GM18499 (cell line): ENCODE data around the gene TRMT61A.
A peak's percentile ranks its signal among the peaks of the same experiment; 100 is the strongest.

ENCODE experiments used
- ATAC-seq: cut with Tn5 transposase; IDR thresholded peaks from one replicate; pipeline ENCODE4 v1.9.1; 2021; ENCODE audit warnings: moderate number of reproducible peaks; ENCODE audit not compliant: insufficient read depth, unreplicated experiment

Gene TRMT61A

DNA sequence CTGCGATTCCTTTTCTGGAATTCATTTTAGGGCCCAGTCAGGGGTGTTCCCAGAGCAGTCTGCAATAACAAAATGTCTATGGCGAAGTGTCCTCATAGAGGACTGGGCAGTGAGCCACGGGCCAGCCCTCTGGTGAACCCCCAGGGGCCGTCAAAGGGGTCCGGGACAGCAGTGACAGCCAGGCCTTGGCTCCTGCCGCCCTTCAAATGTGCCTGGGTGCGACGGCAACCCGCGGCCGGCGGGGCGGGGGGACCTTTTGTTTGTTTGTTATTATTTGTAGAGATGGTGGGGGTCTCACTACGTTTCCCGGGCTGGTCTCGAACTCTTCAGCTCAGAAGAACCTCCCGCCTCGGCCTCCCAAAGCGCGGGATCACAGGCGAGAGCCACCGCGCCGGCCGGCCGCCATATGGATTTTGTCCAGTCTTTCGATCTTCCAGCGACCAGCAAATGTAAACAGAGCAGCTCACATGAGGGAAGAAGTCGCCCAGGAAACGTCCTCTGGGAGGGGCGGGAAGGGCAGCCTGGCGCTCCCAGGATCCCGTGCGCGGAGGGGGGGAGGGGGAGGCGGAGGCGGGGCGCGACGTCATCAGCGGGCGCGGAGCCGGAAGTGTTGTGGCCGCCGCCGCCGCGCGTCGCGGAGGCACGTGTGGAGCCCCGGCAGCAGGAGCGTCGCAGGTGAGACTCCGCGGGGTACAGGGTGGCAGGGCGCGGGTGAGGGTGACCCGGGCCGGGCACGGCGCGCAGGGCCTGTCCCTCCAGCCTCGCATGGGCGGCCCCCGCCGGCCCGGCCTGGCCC, at the start of gene TRMT61A:
Gene TRMT61A (plus strand): TSS at position 610 of the 796 bp plus-strand sequence. CDS start 783 bp downstream, outside the sequence.
- no peak for ATAC-seq

- peak; percentile 70 for ATAC-seq
Measured at GRCh38 chr14:103480595-103480994, 48.4 kb upstream of the TRMT61A start.

GRCh38 chr14:103483600-103483999, 45.4 kb upstream of the TRMT61A start:
- ATAC-seq, result no peak

DNA sequence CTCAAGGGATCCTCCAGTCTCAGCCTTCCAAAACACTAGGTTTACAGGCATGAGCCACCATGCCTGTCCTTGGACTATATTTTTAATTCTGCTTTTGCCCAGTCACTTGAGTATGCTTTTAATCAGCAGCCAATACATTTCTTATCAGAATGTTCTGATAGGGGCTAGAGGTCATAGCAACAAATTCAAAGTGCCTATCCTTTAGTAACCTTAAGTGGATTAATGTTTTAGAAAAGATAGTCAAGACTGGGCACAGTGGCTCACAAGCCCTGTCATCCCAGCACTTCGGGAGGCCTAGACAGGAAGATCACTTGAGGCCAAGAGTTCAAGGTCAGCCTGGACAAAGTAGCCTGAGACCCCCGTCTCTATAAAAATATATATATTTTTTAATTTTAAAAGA, 43.5 kb upstream of the TRMT61A start:
- ATAC-seq, result no peak

- ATAC-seq, result no peak
Measured at GRCh38 chr14:103488071-103488470, 40.9 kb upstream of the TRMT61A start.

GRCh38 chr14:103488960-103489359, 40.0 kb upstream of the TRMT61A start:
- ATAC-seq, result no peak

GRCh38 chr14:103489621-103490020, 39.4 kb upstream of the TRMT61A start:
- ATAC-seq, result no peak

DNA sequence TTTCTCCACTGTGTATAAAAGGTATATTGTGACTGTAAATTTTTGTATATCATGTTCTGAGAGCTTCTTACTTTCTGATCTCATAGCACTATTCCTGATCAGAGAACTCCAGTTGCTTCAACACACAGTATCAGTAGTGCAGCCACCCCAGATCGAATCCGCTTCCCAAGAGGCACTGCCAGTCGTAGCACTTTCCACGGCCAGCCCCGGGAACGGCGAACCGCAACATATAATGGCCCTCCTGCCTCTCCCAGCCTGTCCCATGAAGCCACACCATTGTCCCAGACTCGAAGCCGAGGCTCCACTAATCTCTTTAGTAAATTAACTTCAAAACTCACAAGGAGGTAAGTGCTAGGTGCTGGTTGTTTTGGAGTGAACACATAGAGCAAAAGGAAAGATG, 37.3 kb upstream of the TRMT61A start:
- ATAC-seq, result no peak

DNA sequence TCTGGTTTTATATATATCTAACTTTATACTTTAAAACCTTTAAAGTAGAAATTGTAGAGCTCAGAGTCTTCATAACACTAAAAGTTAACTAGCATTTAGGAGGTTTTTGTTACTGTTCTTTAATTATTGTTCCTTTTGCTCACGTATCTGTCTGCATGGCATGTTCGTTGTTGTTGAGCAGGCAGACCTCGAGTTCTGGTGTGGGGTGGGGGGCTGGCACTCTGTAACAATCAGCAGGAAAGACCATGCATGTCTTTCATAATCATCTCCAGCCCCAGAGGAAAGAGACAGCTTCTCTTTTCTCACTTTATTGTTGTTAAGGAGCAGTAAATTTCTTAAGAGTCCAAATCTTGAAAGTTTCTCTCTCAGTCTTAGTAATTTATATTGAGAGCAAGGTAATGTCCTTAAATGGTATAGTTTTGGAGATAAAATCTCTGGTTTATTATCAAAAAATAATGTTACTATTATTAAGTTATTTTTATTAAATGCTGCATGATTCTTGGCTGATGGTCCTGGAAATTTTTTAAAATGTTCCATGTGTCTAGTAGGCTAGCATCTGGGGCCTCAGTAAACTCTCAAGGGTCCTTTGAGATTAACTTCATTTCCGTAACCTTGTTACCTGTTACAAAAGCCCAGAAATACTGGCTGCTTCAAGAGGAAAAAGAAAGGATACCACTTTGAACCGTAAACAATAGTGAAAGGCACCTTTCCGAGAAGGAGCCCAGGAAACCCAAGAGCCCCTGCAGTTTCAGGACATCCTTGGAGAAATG, 36.7 kb upstream of the TRMT61A start:
- ATAC-seq, result no peak

GRCh38 chr14:103495854-103496253, 33.1 kb upstream of the TRMT61A start:
- no peak for ATAC-seq

DNA sequence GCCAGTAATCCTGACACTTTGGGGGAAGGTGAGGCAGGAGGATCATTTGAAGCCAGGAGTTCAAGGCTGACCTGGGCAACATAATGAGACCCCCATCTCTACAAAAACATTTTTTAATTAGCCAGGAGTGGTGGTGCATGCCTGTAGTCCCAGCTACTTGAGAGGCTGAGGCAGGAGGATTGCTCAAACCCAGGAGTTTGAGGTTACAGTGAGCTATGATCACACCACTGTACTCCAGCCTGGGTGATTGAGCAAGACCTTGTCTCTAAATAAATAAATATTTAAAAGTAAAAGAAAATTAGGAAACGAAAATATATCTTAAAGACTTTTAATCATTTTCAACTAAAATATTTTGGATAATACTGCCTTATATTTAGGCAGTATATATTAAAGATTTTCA, 32.2 kb upstream of the TRMT61A start:
- no peak for ATAC-seq

GRCh38 chr14:103499709-103500108, 29.3 kb upstream of the TRMT61A start:
- ATAC-seq, result no peak

DNA sequence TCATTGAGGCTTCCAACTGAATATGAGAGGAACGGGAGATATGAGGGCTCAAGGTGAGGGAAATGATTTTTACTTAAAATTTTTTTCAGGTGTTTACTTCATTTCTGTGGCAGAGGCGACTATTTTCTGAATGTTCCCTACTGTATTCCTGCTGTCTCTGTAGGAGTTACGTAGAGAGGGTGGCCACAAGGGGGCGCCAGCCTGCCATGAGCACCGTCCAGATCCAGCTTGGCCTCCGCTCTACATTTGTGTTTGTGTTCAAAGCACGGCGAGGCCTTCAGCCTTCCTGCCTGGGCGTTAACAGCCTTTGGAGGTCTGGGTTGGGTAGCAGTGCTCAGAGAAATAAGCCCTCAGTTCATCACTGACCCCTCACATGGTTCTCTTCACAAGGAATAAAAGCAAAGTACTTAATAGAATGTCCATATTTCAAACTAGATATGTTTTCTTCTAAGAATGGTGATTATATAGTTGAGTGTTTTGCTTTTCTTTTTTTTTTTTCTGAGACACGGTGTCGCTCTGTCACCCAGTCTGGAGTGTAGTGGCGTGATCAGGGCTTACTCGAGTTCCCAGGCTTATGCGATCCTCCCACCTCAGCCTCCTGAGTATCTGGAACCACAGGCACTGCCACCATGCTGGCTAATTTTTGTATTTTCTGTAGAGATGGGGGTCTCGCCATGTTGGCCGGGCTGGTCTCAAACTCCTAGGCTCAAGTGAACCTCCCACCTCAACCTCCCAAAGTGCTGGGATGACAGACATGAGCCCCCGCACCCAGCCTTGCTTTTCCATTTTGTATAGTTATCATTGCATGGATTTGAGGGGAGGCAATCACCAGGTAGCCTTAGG, 28.6 kb upstream of the TRMT61A start:
- no peak for ATAC-seq

DNA sequence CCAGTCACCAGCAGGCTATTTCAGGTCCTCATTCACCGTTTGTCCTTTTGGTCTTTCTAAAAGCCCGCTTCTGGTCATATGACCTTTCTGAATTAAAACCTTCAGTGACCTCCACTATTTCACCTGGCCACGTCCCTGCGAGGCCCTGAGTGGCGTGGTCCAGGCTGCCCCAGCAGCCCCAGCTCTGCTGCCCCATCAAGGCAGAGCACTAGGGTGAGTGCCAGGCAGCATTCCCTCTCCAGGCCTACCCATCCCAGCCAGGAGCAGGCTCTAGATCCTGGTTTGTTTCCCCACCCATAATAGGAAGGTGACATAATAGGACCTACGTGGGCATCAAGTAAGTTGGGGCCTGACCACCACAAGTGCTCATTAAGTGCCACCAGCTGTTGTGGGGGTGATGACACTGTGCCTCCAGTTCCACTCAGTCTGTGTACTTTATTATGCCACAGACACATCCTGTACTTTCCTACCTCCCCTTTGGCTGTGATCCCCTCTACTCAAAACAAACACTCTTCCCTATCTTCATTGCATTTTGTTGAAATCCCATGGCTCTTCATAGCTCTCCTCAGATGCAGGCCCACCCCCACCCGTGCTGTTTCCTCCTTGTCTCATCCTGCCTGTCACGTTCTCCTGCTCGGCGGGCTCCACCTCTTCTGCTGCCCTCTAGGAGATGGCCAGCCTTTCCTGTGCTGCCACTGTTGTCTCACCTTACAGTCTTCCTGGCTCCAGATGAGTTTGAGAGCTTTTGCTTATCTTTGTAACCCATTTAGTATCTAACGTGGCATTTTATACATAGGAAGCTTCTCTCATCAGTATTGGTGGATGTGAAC, 27.7 kb upstream of the TRMT61A start:
- no peak for ATAC-seq

DNA sequence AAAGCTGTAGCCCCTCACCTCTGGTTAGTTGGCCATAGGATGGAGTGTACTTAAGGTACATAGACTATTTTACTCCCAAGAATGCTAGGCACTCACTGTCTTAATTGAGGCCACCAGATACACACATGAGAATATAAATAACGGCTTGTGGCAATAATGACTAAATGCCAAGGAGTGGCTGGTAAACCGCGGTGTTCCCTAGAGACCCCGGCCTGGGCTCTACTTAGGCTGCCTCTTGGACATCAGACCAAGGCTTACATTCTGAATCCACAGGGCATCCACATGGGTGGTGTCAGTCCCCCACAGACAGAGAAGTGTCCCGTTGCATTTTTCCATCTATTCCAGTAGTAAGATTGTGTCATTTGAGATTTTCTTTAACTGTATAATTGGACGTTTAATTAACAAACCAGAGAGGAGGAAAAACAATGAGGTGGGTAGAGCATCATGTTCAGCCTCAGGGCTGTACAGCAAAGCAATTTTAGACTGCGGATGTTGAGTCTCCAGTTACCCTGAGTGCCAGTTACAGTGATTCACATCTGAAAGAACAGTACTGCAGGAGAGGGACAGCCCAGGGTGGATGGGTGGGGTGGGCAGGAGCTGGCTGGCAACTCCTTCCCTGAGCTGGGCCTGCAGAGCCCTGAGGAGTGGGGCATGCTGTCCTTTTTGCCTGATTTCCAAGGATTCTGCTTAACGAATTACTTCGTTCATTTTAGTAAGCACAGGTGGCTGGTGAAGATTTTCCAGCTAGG, 26.9 kb upstream of the TRMT61A start:
- no peak for ATAC-seq

- ATAC-seq, result no peak
Measured at GRCh38 chr14:103502877-103503276, 26.1 kb upstream of the TRMT61A start.

- ATAC-seq, result no peak
Measured at GRCh38 chr14:103503296-103503695, 25.7 kb upstream of the TRMT61A start.

DNA sequence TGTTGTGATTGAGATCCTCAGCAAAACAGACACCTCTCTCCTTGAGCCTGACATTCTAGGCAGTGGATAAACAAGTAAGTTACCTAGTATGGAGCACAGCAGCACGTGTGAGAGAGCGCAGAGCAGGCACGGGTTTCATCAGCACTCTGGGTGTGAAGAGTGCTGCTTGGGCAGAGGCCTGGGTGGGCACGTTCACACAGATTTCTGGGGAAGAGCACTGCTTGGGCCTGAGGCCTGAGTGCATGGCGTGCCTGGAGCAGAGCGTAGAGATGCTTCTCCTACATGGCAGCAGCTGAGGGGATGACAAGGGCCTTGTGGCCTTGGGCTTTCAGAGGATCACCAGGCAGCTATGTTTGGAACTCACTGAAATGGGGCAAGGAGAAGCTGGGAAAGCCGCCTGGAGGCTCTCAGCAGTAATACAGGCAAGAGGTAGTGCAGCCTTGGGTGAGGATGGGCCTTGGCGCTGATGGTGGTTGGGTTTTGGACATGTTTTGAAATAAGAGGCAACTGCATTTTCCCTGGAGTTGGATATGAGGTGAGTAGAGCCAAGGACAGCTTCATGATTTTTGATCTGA, 23.9 kb upstream of the TRMT61A start:
- ATAC-seq, result no peak

DNA sequence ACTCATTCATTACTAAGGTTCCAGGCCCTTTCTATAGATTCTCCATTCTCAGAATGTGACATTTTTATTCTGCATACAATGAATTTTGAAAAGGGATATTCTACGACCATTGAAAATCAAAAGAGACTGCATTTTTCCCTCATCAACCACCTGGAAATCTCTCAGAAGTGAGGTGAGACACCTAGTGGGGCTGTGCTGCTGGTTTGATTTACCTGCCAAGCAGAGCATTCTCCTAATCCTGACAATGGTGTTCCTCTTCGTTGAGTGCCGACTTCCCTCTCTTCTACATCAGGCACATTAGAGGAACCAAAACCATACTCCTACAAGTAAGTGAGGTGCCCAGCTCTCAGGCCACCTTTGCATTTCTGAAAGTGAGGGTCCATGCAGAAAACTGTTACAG, 21.2 kb upstream of the TRMT61A start:
- ATAC-seq, result no peak
